GM23338 (cell line): ENCODE data around the gene CEP44. TPM values are rescaled to one million over a fixed set of nuclear protein-coding genes. Genes with fewer than 3 reads are reported as not detected.

ENCODE experiments used
- ATAC-seq: fragments of 200-7000 bp; cut with Tn5 transposase; 3 replicates; pipeline ENCODE4 v1.9.1; 2020
- DNase-seq: peaks from one replicate; pipeline ENCODE4 v3.0.0-alpha.2; 2015; ENCODE audit warnings: low spot score
- H2AFZ ChIP-seq: fragments of 200-600 bp; sonication (generic); 2 replicates; pipeline ENCODE4 v1.8.0; 2016; ENCODE audit warnings: antibody characterized with exemption, mild to moderate bottlenecking, moderate library complexity
- H3F3A ChIP-seq: fragments of 200-600 bp; sonication (generic); replicated peaks from 2 replicates; pipeline ENCODE4 v1.8.0; 2017; ENCODE audit warnings: antibody characterized with exemption, mixed run types, low read depth
- H3K27ac ChIP-seq: fragments of 200-600 bp; sonication (generic); 2 replicates; pipeline ENCODE4 v1.6.1; 2016; ENCODE audit warnings: low read depth
- H3K27me3 ChIP-seq: fragments of 200-600 bp; sonication (generic); 2 replicates; pipeline ENCODE4 v1.8.0; 2016; ENCODE audit warnings: mild to moderate bottlenecking, mixed run types, moderate library complexity; ENCODE audit not compliant: insufficient read depth
- H3K36me3 ChIP-seq: fragments of 200-600 bp; sonication (generic); 2 replicates; pipeline ENCODE4 v1.8.0; 2016; ENCODE audit warnings: mild to moderate bottlenecking; ENCODE audit not compliant: insufficient read depth
- H3K4me1 ChIP-seq: fragments of 200-600 bp; sonication (generic); 2 replicates; pipeline ENCODE4 v1.8.0; 2016; ENCODE audit warnings: mild to moderate bottlenecking, moderate library complexity; ENCODE audit not compliant: insufficient read depth
- H3K4me2 ChIP-seq: fragments of 200-600 bp; sonication (generic); 2 replicates; pipeline ENCODE4 v1.7.1; 2017; ENCODE audit warnings: mixed run types
- H3K4me3 ChIP-seq: fragments of 200-600 bp; sonication (generic); 2 replicates; pipeline ENCODE4 v1.6.1; 2016; ENCODE audit warnings: mixed run types
- H3K79me2 ChIP-seq: fragments of 200-600 bp; sonication (generic); replicated peaks from 2 replicates; pipeline ENCODE4 v1.8.0; 2017; ENCODE audit warnings: mild to moderate bottlenecking; ENCODE audit not compliant: insufficient read depth
- H3K9me2 ChIP-seq: fragments of 200-600 bp; sonication (generic); 2 replicates; pipeline ENCODE4 v1.8.0; 2017; ENCODE audit not compliant: insufficient read depth
- H4K20me1 ChIP-seq: fragments of 200-600 bp; sonication (generic); replicated peaks from 2 replicates; pipeline ENCODE4 v1.8.0; 2017; ENCODE audit warnings: mild to moderate bottlenecking; ENCODE audit not compliant: insufficient read depth
- H3K27ac Mint-ChIP-seq: 2 replicates; pipeline ENCODE4 v1.8.0; 2020; ENCODE audit warnings: inconsistent platforms, mild to moderate bottlenecking, moderate library complexity, mixed read lengths
- H3K27me3 Mint-ChIP-seq: 3 replicates; pipeline ENCODE4 v1.8.0; 2022; ENCODE audit warnings: low read depth, mild to moderate bottlenecking, moderate library complexity, mixed read lengths, inconsistent platforms; ENCODE audit not compliant: insufficient read depth, poor library complexity
- H3K36me3 Mint-ChIP-seq: 3 replicates; pipeline ENCODE4 v1.8.0; 2021; ENCODE audit warnings: low read depth, mild to moderate bottlenecking, inconsistent platforms, moderate library complexity, mixed read lengths
- H3K4me1 Mint-ChIP-seq: 3 replicates; pipeline ENCODE4 v1.8.0; 2020; ENCODE audit warnings: mild to moderate bottlenecking, inconsistent platforms, mixed read lengths
- H3K4me3 Mint-ChIP-seq: 3 replicates; pipeline ENCODE4 v1.8.0; 2021; ENCODE audit warnings: moderate library complexity, mild to moderate bottlenecking, inconsistent platforms, mixed read lengths
- H3K9me3 Mint-ChIP-seq: 3 replicates; pipeline ENCODE4 v1.8.0; 2020; ENCODE audit warnings: moderate library complexity, mild to moderate bottlenecking, inconsistent platforms, mixed read lengths
- CREB1 ChIP-seq: fragments of 250-450 bp; sonication (Bioruptor Pico); IDR thresholded peaks from 2 replicates; pipeline ENCODE4 v1.5.0; 2020; ENCODE audit warnings: low read depth, mild to moderate bottlenecking, moderate library complexity
- CTCF ChIP-seq, 2 experiments: fragments of 200-600 bp in 1 of 2; sonication (generic) in 1 of 2; conservative IDR thresholded peaks; 2 replicates each; pipeline versions ENCODE4 v1.5.1 to v1.6.1; 2016 to 2017; ENCODE audit warnings: antibody characterized with exemption in 2 of 2, low read depth in 2 of 2, mild to moderate bottlenecking in 2 of 2, moderate library complexity in 1 of 2
- ETS1 ChIP-seq: IDR thresholded peaks from 2 replicates; pipeline ENCODE4 v1.6.1; 2016; ENCODE audit warnings: antibody characterized with exemption
- EZH2 ChIP-seq: fragments of 200-600 bp; sonication (generic); IDR thresholded peaks from one replicate; pipeline ENCODE4 v1.8.0; 2017; ENCODE audit warnings: antibody characterized with exemption, mild to moderate bottlenecking, low read depth; ENCODE audit not compliant: unreplicated experiment
- EZH2phosphoT487 ChIP-seq: fragments of 200-600 bp; sonication (generic); IDR thresholded peaks from one replicate; pipeline ENCODE4 v1.8.1; 2018; ENCODE audit warnings: antibody characterized with exemption; ENCODE audit not compliant: unreplicated experiment
- JUNB ChIP-seq: IDR thresholded peaks from one replicate; pipeline ENCODE4 v1.6.1; 2016; ENCODE audit warnings: antibody characterized with exemption; ENCODE audit not compliant: unreplicated experiment
- NANOG ChIP-seq: IDR thresholded peaks from 2 replicates; pipeline ENCODE4 v1.6.1; 2016; ENCODE audit warnings: antibody characterized with exemption, borderline replicate concordance
- POLR2AphosphoS5 ChIP-seq: IDR thresholded peaks from 2 replicates; pipeline ENCODE4 v1.6.1; 2016; ENCODE audit warnings: antibody characterized with exemption, low read depth
- REST ChIP-seq: IDR thresholded peaks from one replicate; pipeline ENCODE4 v1.6.1; 2018; ENCODE audit warnings: antibody characterized with exemption; ENCODE audit not compliant: unreplicated experiment
- STAT1 ChIP-seq: IDR thresholded peaks from one replicate; pipeline ENCODE4 v1.6.1; 2016; ENCODE audit warnings: antibody characterized with exemption; ENCODE audit not compliant: unreplicated experiment
- ZNF114 ChIP-seq: fragments of 250-450 bp; sonication (Bioruptor Pico); IDR thresholded peaks from 2 replicates; pipeline ENCODE4 v1.5.0; 2020; ENCODE audit warnings: mild to moderate bottlenecking, moderate library complexity
- ZNF331 ChIP-seq: fragments of 250-450 bp; sonication (Bioruptor Pico); IDR thresholded peaks from 2 replicates; pipeline ENCODE4 v1.5.0; 2020; ENCODE audit warnings: low read depth, mild to moderate bottlenecking, moderate library complexity
- ZNF462 ChIP-seq: fragments of 250-450 bp; sonication (Bioruptor Pico); IDR thresholded peaks from 2 replicates; pipeline ENCODE4 v1.5.0; 2020; ENCODE audit warnings: mild to moderate bottlenecking, moderate library complexity
- polyA plus RNA-seq: library from polyadenylated mRNA; unstranded; fragments of >200 nt; fragmentation: Nextera tagmentation; extraction: Ambion mirVana; gene quantifications from 2 replicates; pipeline ENCODE4 v1.2.1, GENCODE V29; 2016
- total RNA-seq: library from RNA; depleted of rRNA; stranded (reverse); fragments of >200 nt; shearing (Covaris generic); gene quantifications from 2 replicates; pipeline ENCODE4 v1.2.3, GENCODE V29; 2014

CEP44 gene
- total and polyA plus RNA-seq, 2 experiments from 2014 or later = 12.1 to 17.4 TPM

GRCh38 chr4:174274436-174274835, 9.3 kb upstream of the CEP44 start (continued):
- no peak for TF ChIP-seq NANOG
- no peak for TF ChIP-seq EZH2phosphoT487
- TF ChIP-seq ZNF331 (CRISPR knock-in tag) = no peak

GRCh38 chr4:174275101-174275500, 8.6 kb upstream of the CEP44 start:
- H3K4me3 Mint-ChIP-seq = no peak overlapping the region
- no peak for TF ChIP-seq ZNF114 (CRISPR knock-in tag)
- TF ChIP-seq ZNF462 = no peak
- no peak for TF ChIP-seq POLR2AphosphoS5
- TF ChIP-seq STAT1 = no peak
- TF ChIP-seq ZNF331 (CRISPR knock-in tag) = no peak
- TF ChIP-seq EZH2phosphoT487 = no peak
- TF ChIP-seq REST = no peak
- no peak for TF ChIP-seq CTCF (conservative IDR thresholded peaks at IDR 0.05; ENCODE audit: low read depth in 2 of 2)
- TF ChIP-seq CREB1 (CRISPR knock-in tag) = no peak
- no peak for TF ChIP-seq NANOG
- TF ChIP-seq EZH2 = no peak
- no peak for TF ChIP-seq ETS1
- TF ChIP-seq JUNB = no peak
- Histone ChIP-seq H3K9me2 (no peaks in the 10 kb centered on the region), H3K79me2 (no peaks in the 10 kb centered on the region), H3K4me1 (no peaks in the 10 kb centered on the region), H3F3A (no peaks in the 10 kb centered on the region), H3K27me3 (no peaks in the 10 kb centered on the region), H3K4me3 (no peak overlapping the region), H3K36me3 (no peaks in the 10 kb centered on the region), H4K20me1 (no peaks in the 10 kb centered on the region; the same call in 1 of the 2 replicates), H3K27ac (no peak overlapping the region), H3K4me2 (no peak overlapping the region), H2AFZ (no peak overlapping the region)
- DNase-seq (no peak), ATAC-seq (no peak)
- no peaks in the 10 kb centered on the region for H3K36me3 Mint-ChIP-seq
- H3K9me3 Mint-ChIP-seq = no peaks in the 10 kb centered on the region
- H3K27me3 Mint-ChIP-seq = peaks cover 2% of the 10 kb centered on the region
- no peak overlapping the region for H3K27ac Mint-ChIP-seq
- no peaks in the 10 kb centered on the region for H3K4me1 Mint-ChIP-seq
